Fibroblast of lung (primary cell): ENCODE data around the gene ARID2. TPM values are rescaled to one million over a fixed set of nuclear protein-coding genes. Genes with fewer than 3 reads are reported as not detected.

Source experiments
- DNase-seq, 2 donors: peaks; one replicate each; pipeline versions ENCODE4 v3.0.0 to v3.0.0-alpha.2; 2010; ENCODE audit warnings: low read depth in 2 of 2
- H2AFZ ChIP-seq: 2 replicates; pipeline ENCODE4 v1.5.1; 2012; ENCODE audit warnings: low read length, control low read depth, inconsistent platforms
- H3K27ac ChIP-seq: 2 replicates; pipeline ENCODE4 v1.5.1; 2011; ENCODE audit warnings: low read length, control low read depth; ENCODE audit not compliant: insufficient read depth
- H3K27me3 ChIP-seq: 2 replicates; pipeline ENCODE4 v1.5.1; 2011; ENCODE audit warnings: mild to moderate bottlenecking, low read length; ENCODE audit not compliant: control insufficient read depth, insufficient read depth
- H3K36me3 ChIP-seq: 2 replicates; pipeline ENCODE4 v1.5.1; 2011; ENCODE audit warnings: low read length; ENCODE audit not compliant: control insufficient read depth, insufficient read depth
- H3K4me1 ChIP-seq: 2 replicates; pipeline ENCODE4 v1.5.1; 2011; ENCODE audit warnings: low read length; ENCODE audit not compliant: control insufficient read depth, insufficient read depth; ENCODE audit errors: extremely low read depth
- H3K4me2 ChIP-seq: 2 replicates; pipeline ENCODE4 v1.5.1; 2011; ENCODE audit warnings: low read length, control low read depth; ENCODE audit not compliant: insufficient read depth; ENCODE audit errors: extremely low read depth
- H3K4me3 ChIP-seq, 4 experiments: fragments of 200-600 bp in 1 of 4; sonication (generic) in 1 of 4; replicated peaks in 1 of 4; 2 replicates each; pipeline ENCODE4 v1.5.1; 2011 to 2016; ENCODE audit warnings: low read length in 4 of 4, low read depth in 3 of 4, mild to moderate bottlenecking in 3 of 4, control low read depth in 2 of 4, inconsistent platforms in 1 of 4, mixed read lengths in 1 of 4; ENCODE audit not compliant: insufficient read depth in 1 of 4; ENCODE audit errors: control extremely low read depth in 1 of 4
- H3K79me2 ChIP-seq: 2 replicates; pipeline ENCODE4 v1.5.1; 2012; ENCODE audit warnings: mild to moderate bottlenecking, low read length, inconsistent platforms; ENCODE audit not compliant: control insufficient read depth, insufficient read depth
- H3K9ac ChIP-seq: 2 replicates; pipeline ENCODE4 v1.5.1; 2011; ENCODE audit warnings: mild to moderate bottlenecking, low read length, control low read depth; ENCODE audit not compliant: insufficient read depth
- H3K9me3 ChIP-seq: 2 replicates; pipeline ENCODE4 v1.5.1; 2012; ENCODE audit warnings: low read depth, low read length; ENCODE audit not compliant: control insufficient read depth, insufficient read depth
- H4K20me1 ChIP-seq: 2 replicates; pipeline ENCODE4 v1.5.1; 2011; ENCODE audit warnings: low read length; ENCODE audit not compliant: control insufficient read depth, insufficient read depth; ENCODE audit errors: extremely low read depth
- CTCF ChIP-seq, 2 donors: IDR thresholded peaks in 1 of 2; conservative IDR thresholded peaks in 1 of 2; 1 replicate in 1 of 2; 2 replicates in 1 of 2; pipeline ENCODE4 v1.5.1; 2011 to 2012; ENCODE audit warnings: low read length in 2 of 2, control low read depth in 1 of 2, inconsistent platforms in 1 of 2, low read depth in 1 of 2, mild to moderate bottlenecking in 1 of 2
- EZH2 ChIP-seq: IDR thresholded peaks from 2 replicates; pipeline ENCODE4 v1.5.1; 2012; ENCODE audit warnings: low read length, control low read depth, mild to moderate bottlenecking; ENCODE audit errors: missing control alignments
- polyA plus RNA-seq, 2 donors: library from polyadenylated mRNA; depleted of rRNA in 1 of 2; stranded (reverse) in 1 of 2; unstranded in 1 of 2; fragments of >200 nt; gene quantifications; 2 replicates each; pipeline ENCODE4 v1.2.1, GENCODE V29; 2011 to 2012; ENCODE audit warnings: missing spikeins in 1 of 2
- total RNA-seq: library from RNA; depleted of rRNA; stranded (reverse); fragments of >200 nt; gene quantifications from 2 replicates; pipeline ENCODE4 v1.2.1, GENCODE V29; 2014

Gene ARID2
- total and polyA plus RNA-seq, 2 donors (not counting 1 experiment from before 2014, with no cell fraction given) = 14.5 to 15.7 TPM

- Histone ChIP-seq H4K20me1 (no peaks in the 10 kb centered on the region), H2AFZ (no peak overlapping the region), H3K36me3 (no peaks in the 10 kb centered on the region), H3K4me2 (no peak overlapping the region), H3K9me3 (no peaks in the 10 kb centered on the region), H3K4me1 (no peaks in the 10 kb centered on the region), H3K4me3 (no peak overlapping the region), H3K27me3 (no peaks in the 10 kb centered on the region), H3K27ac (no peak overlapping the region), H3K79me2 (no peaks in the 10 kb centered on the region), H3K9ac (no peak overlapping the region)
- no peak for DNase-seq
- TF ChIP-seq CTCF (conservative IDR thresholded peaks at IDR 0.05 in 1 of 2, IDR thresholded peaks at IDR 0.05 in 1 of 2; ENCODE audit: low read depth in 1 of 2, low read length in 2 of 2) = no peak
These were observed 41.3 kb upstream of the ARID2 start for GRCh38 chr12:45688183-45688582.

GRCh38 chr12:45695035-45695434 lies 34.5 kb upstream of the ARID2 start:
- no peak overlapping the region for H3K4me2 ChIP-seq
- no peak overlapping the region for H3K27ac ChIP-seq
- H3K4me1 ChIP-seq = no peaks in the 10 kb centered on the region
- no peaks in the 10 kb centered on the region for H3K79me2 ChIP-seq
- H3K27me3 ChIP-seq = no peaks in the 10 kb centered on the region
- H3K9me3 ChIP-seq = no peaks in the 10 kb centered on the region
- no peak overlapping the region for H3K9ac ChIP-seq
- peak in 1 of 2 donors; percentile 24 for DNase-seq
- H3K36me3 ChIP-seq = no peaks in the 10 kb centered on the region
- TF ChIP-seq EZH2 (no peak), CTCF (conservative IDR thresholded peaks at IDR 0.05 in 1 of 2, IDR thresholded peaks at IDR 0.05 in 1 of 2; ENCODE audit: low read depth in 1 of 2, low read length in 2 of 2) (no peak)
- H4K20me1 ChIP-seq = no peaks in the 10 kb centered on the region
- H2AFZ ChIP-seq = no peak overlapping the region
- H3K4me3 ChIP-seq = no peak overlapping the region

- TF ChIP-seq EZH2 = no peak
- Histone ChIP-seq H3K4me2 (no peak overlapping the region), H3K4me3 (no peak overlapping the region), H3K27me3 (no peaks in the 10 kb centered on the region), H3K36me3 (no peaks in the 10 kb centered on the region), H3K9ac (no peak overlapping the region), H3K79me2 (no peaks in the 10 kb centered on the region), H4K20me1 (no peaks in the 10 kb centered on the region), H3K4me1 (no peaks in the 10 kb centered on the region), H2AFZ (no peak overlapping the region), H3K27ac (no peak overlapping the region), H3K9me3 (no peaks in the 10 kb centered on the region)
- DNase-seq = no peak
These were observed 33.9 kb upstream of the ARID2 start for GRCh38 chr12:45695606-45696005.
